HG02759 (cell line): ENCODE data around the gene EFCAB14.
"Not testable (repeated sequence)": the region's sequence is repeated elsewhere in the genome, so short reads cannot be mapped to it uniquely, and the experiment has no call there.

ENCODE experiments used
- ATAC-seq: cut with Tn5 transposase; IDR thresholded peaks from one replicate; pipeline ENCODE4 v1.9.1; 2021; ENCODE audit warnings: mild to moderate bottlenecking, moderate library complexity; ENCODE audit not compliant: unreplicated experiment

EFCAB14 gene

DNA sequence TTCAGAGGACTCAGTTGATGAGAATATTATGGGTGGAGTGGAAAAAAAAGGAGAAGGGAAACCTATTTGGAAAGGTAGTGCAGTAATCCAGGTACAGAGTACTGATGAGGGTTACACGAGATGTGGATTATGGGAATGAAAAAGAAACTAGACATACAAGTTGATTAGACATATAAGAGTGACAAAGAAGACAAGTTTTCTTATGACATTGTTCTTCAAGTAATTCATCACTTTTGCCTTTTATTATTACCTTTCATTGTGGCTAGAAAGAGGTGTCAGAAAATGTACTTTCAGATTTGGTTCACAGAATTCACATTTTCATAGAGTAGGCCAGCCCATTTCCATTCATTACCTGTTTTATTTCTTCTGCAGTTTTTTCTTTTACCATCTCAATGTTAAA lies 61.1 kb downstream of the EFCAB14 start:
- no peak for ATAC-seq

DNA sequence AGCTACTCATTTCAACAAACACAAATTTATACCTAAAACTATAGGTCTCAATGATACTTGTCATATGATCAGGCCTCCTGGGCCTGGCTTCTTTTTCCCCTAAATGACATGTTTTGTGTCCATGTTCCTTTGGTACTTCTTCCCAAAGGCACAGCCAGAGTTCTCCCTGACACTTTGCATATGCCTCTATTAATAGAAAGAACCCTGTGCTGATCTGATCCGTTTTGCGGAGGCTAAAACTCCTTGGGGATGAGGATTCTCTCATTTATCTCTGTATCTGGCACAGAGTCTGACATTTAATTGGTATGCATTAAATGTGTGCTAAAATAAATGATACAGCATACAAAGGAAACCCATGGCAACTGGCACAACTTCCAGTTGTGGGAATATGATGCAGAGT lies 62.3 kb downstream of the EFCAB14 start:
- ATAC-seq, result no peak

- no peak for ATAC-seq
Measured at GRCh38 chr1:46655848-46656247, 63.1 kb downstream of the EFCAB14 start.

- ATAC-seq, result not testable (repeated sequence)
Measured at GRCh38 chr1:46654698-46655097, 64.2 kb downstream of the EFCAB14 start.

GRCh38 chr1:46654012-46654411 lies 64.9 kb downstream of the EFCAB14 start:
- ATAC-seq, result no peak

DNA sequence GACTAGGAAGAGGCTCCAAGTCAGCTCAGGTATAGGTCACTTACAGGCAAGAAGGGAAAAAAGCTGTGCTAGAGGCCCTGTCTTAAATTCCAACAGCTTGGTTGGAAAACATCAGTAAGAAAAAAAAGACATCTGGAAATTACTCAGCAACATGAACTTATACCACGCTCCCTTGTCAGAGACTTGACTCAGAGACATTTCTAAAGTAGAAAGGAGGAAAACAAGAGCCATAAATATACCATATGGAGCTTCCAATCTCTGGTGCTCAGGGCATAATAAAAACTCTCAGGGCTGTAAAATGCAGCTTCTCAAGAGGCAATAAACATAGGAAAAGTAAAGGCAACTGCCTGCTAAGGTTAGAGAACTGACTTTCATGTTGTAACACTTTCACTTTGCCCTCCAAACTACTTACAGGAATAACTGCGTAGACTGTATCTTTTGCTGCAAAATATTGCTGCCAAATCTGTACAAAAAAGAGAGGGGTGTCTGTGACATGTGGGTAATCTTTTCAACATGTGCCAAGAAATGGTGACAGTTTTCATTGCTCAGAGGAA lies 65.4 kb downstream of the EFCAB14 start:
- no peak for ATAC-seq

GRCh38 chr1:46652321-46653100 lies 66.4 kb downstream of the EFCAB14 start:
- no peak for ATAC-seq

DNA sequence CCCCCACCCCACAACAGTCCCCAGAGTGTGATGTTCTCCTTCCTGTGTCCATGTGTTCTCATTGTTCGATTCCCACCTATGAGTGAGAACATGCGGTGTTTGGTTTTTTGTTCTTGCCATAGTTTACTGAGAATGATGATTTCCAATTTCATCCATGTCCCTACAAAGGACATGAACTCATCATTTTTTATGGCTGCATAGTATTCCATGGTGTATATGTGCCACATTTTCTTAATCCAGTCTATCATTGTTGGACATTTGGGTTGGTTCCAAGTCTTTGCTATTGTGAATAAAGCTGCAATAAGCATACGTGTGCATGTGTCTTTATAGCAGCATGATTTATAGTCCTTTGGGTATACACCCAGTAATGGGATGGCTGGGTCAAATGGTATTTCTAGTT lies 67.8 kb downstream of the EFCAB14 start:
- not testable (repeated sequence) for ATAC-seq

DNA sequence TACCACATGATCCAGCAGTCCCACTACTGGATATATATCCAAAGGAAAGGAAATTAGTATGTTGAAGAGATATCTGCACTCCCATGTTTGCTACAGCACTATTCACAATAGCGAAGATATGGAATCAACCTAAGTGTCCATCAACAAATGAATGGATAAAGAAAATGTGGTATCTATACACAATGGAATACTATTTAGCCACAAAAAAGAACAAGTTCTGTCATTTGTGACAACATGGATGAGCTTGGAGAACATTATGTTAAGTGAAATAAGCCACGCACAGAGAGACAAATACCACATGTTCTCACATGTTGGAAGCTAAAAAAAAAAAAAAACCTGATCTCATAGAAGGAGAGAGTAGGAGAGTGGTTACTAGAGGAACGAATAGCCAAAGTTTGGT lies 68.4 kb downstream of the EFCAB14 start:
- no peak for ATAC-seq

DNA sequence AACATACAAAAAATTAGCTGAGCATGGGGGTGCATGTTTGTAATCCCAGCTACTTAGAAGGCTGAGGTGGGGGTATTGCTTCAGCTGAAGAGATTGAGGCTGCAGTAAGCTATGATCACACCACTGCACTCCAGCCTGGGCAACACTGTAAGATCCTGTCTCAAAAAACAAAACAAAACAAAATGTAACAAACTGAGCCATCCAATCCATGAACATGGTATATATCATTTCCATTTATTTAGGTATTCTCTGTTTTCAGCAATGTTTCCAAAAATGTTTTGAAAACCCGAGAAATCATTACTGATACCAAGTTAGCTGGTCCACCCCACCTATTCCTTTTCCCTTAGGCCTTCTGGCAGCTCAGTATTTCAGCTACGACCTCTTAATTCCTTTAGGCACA lies 69.2 kb downstream of the EFCAB14 start:
- ATAC-seq, result no peak

DNA sequence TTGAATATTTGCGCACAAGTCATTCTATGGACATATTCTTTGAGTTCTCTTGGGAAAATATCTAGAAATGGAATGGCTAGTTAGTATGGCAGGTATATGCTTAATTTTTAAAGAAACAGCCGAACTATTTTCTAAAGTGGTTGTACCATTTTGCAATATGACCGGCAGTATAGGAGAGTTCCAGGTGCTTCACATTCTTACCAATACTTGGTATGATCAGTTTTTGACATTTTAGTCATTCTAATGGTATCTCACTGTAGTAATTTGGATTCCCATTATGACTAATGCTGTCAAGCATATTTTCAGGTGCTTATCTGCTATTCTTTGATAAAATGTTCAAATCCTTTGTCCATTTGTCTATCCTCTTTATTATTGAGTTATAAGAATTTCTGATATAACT lies 71.3 kb downstream of the EFCAB14 start:
- ATAC-seq, result no peak

DNA sequence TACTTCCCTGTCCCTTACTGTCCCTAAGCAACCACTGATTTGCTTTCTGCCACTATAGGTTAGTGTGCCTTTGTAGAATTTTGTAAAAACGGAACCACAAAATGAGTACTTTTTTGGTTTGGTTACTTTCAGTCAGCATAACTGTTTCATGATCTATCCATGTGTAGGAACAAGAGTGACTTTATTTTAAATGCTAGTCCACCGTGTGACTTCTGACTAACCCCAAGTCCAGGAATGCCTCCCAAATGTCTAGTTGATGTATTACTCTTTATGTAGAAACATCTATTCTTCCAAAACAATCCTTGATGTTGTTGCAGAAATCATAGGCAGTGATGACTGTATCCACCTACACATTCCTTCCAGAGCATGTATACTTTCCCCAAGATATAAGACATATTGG lies 72.1 kb downstream of the EFCAB14 start:
- no peak for ATAC-seq

- ATAC-seq, result no peak
Measured at GRCh38 chr1:46646331-46646730, 72.6 kb downstream of the EFCAB14 start.

- no peak for ATAC-seq
Measured at GRCh38 chr1:46645815-46646214, 73.1 kb downstream of the EFCAB14 start.

GRCh38 chr1:46643368-46643775 lies 75.5 kb downstream of the EFCAB14 start:
- no peak for ATAC-seq

DNA sequence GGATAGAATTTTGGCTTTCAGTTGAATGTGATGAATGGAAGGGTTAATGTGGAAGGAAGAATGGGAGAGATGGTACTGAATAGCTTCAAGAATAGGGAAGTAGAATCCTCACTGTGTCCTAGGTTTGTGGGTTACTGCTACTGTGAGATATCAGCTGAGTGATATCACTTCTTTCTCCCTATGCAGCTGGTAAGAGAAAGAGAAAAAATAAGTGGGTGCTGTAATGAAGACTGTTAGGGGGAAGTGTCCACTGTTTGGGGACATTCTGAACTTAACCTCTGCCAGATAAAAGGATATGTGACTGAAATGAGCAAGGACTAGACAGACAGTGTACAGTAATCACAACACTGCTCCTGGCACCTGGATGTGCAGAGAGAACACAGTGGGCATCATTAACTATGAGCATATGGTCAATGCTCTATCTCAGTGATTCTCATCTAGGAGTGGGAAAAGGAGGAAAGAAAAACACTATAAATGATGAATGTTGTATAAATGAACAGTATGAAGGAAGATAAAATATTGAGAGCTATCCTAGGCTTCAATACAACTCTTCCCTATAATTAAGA lies 76.7 kb downstream of the EFCAB14 start:
- ATAC-seq, result no peak

- no peak for ATAC-seq
Measured at GRCh38 chr1:46639547-46639946, 79.4 kb downstream of the EFCAB14 start.

- ATAC-seq, result no peak
Measured at GRCh38 chr1:46638921-46639320, 80.0 kb downstream of the EFCAB14 start.

- ATAC-seq, result no peak
Measured at GRCh38 chr1:46637444-46638083, 81.3 kb downstream of the EFCAB14 start.

- no peak for ATAC-seq
Measured at GRCh38 chr1:46635205-46635604, 83.7 kb downstream of the EFCAB14 start.

DNA sequence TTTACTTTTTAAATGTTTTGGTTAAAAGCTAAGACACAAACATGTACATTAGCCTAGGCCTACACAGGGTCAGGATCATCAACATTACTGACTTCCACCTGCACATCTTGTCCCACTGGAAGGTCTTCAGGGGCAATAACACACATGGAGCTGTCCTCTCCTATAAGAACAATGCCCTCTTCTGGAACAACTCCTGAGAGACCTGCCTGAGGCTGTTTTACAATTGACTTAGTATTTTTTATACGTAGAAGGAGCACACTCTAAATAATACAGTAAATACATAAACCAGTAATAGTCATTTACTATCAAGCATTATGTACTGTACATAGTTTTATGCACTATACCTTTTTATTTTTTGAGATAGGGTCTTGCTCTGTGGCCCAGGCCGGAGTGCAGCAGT lies 88.2 kb downstream of the EFCAB14 start:
- no peak for ATAC-seq
